GM21390 (cell line): Measurements from ENCODE around the gene ENGASE.

ENCODE experiments used
- ATAC-seq: cut with Tn5 transposase; IDR thresholded peaks from one replicate; pipeline ENCODE4 v1.9.1; 2021; ENCODE audit not compliant: unreplicated experiment

The ENGASE gene

GRCh38 chr17:79133214-79133613, 58.6 kb downstream of the ENGASE start:
- no peak for ATAC-seq

GRCh38 chr17:79133985-79134384, 59.4 kb downstream of the ENGASE start:
- no peak for ATAC-seq

GRCh38 chr17:79135011-79135410, 60.4 kb downstream of the ENGASE start:
- ATAC-seq: no peak

DNA sequence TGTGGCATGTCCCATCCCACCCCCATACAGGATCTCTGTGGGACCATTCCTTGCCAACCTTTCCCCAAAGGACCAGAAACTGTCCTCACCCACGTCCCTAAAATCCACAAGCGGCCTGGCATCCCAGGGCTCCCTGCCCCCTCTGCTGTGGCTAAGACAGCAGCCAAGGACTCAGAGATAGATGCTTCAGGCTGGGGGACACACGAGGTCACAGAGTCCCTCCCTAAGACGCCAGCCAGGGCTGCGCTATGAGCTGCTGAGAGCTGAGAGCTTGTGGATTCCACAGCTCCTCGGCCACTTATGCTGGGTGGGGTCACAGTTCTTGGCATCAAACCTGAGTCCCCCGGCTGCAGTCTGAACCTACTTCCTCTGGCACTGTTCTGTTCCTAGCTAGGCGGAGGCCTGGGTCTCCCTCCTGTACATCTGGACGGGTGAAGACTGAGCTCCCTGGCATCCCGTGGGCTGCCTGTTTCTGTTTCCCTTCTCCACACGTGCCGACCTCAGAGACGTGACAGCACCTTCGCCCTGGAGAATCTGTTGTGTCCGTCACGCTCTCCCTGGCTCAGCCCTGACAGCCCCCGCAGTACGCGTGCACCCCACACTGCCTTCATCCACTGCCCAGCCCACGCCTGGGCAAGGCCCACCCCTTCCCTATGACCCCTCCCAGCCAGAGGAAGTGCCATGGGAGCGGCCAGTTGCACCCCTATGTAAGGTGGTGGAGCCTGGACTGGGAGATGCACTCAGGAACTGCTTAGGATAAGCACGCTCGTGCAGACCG, 61.2 kb downstream of the ENGASE start:
- ATAC-seq: no peak
